ENCODE data around the gene LPCAT1. TPM values are rescaled to one million over a fixed set of nuclear protein-coding genes. Genes with fewer than 3 reads are reported as not detected.
"Not testable (repeated sequence)": the region's sequence is repeated elsewhere in the genome, so short reads cannot be mapped to it uniquely, and the experiment has no call there.

LPCAT1 gene
- total RNA-seq, 2 donors from 2014 or later: 17.1 to 27.3 TPM

DNA sequence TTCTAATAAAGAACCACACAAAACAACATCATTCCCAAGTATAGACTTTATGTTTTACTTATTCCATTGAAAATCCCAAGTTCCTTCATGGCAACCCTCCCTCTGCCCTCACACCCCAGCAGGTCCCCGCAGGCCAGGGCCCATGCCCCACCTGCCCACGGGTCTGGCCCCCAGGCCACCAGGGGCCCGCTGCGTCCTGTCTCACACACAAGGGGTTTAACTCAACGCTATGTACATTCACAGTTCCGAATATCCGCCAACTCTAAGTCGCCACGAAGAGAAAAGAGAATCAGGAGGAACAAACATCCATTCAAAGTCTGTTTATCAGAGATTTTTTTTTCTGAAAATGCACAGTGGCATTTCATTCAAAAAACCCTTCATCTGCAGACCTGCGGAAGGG, 62.4 kb downstream of the LPCAT1 start:
- intact Hi-C loops (cut with DNase I): no loop called here

DNA sequence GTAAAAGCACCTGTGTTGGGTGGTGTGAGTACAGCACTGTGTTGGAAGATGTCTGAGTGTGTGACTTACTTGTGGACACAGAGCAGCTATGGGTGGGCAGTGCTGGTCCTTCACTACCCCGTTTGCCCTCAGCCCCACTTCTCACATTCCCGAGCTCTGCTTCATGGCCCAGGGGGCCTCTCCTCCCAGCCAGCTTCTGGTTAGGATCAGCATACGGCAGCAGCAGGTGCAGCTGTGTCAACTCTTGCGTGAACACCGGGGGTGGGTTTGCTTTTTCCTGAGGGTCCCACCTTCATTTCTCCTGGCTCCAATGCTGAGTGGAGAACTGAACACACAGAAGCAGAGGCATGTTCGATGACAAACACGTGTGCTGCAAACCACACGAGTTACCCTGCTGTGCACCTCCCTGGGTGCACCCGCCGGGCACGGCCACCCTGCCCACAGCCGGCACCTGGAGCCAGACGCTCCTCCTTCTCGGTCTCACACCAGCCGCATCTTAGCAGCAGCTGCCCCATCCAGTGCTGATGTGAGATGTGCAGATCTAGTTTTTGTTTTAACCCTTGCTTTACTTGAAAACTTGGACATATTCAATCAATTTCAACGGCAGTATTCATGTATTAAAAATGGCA, 63.6 kb downstream of the LPCAT1 start:
- no peak overlapping the region for H3K9ac ChIP-seq (ENCODE audit: low read depth in 2 of 2, low read length in 2 of 2)
- no peak overlapping the region for H3K27ac ChIP-seq
- H3K9me3 ChIP-seq: no peaks in the 10 kb centered on the region
- DNase-seq: no peak
- TF ChIP-seq, protein P1, sequence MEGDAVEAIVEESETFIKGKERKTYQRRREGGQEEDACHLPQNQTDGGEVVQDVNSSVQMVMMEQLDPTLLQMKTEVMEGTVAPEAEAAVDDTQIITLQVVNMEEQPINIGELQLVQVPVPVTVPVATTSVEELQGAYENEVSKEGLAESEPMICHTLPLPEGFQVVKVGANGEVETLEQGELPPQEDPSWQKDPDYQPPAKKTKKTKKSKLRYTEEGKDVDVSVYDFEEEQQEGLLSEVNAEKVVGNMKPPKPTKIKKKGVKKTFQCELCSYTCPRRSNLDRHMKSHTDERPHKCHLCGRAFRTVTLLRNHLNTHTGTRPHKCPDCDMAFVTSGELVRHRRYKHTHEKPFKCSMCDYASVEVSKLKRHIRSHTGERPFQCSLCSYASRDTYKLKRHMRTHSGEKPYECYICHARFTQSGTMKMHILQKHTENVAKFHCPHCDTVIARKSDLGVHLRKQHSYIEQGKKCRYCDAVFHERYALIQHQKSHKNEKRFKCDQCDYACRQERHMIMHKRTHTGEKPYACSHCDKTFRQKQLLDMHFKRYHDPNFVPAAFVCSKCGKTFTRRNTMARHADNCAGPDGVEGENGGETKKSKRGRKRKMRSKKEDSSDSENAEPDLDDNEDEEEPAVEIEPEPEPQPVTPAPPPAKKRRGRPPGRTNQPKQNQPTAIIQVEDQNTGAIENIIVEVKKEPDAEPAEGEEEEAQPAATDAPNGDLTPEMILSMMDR (IDR thresholded peaks at IDR 0.05): no peak
- intact Hi-C loops (cut with DNase I): no loop called here
- H3K4me1 ChIP-seq: no peaks in the 10 kb centered on the region
- no peak overlapping the region for H3K4me3 ChIP-seq
- H3K36me3 ChIP-seq: no peaks in the 10 kb centered on the region
- H3K27me3 ChIP-seq: no peaks in the 10 kb centered on the region

More for the DNA sequence above, 62.4 kb downstream of the LPCAT1 start:
- H3K4me1 ChIP-seq: no peaks in the 10 kb centered on the region
- H3K4me3 ChIP-seq: no peak overlapping the region
- H3K9me3 ChIP-seq: no peaks in the 10 kb centered on the region
- TF ChIP-seq, protein P1 (IDR thresholded peaks at IDR 0.05): no peak
- H3K27ac ChIP-seq: no peak overlapping the region
- no peaks in the 10 kb centered on the region for H3K36me3 ChIP-seq
- H3K9ac ChIP-seq (ENCODE audit: low read depth in 2 of 2, low read length in 2 of 2): no peak overlapping the region
- H3K27me3 ChIP-seq: no peaks in the 10 kb centered on the region
- DNase-seq: no peak

DNA sequence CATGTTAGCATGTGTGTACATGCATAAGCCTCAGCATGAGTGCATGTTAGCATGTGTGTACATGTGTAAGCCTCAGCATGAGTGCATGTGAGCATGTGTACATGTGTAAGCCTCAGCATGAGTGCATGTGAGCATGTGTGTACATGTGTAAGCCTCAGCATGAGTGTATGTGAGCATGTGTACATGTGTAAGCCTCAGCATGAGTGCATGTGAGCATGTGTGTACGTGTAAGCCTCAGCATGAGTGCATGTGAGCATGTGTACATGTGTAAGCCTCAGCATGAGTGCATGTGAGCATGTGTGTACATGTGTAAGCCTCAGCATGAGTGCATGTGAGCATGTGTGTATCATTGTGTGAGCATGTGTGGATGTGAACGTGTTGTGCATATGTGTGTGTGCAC, 64.3 kb downstream of the LPCAT1 start:
- H3K36me3 ChIP-seq; DNase-seq; H3K27ac ChIP-seq; H3K9me3 ChIP-seq; H3K27me3 ChIP-seq; H3K4me3 ChIP-seq; intact Hi-C loops (cut with DNase I); H3K9ac ChIP-seq (ENCODE audit: low read depth in 2 of 2, low read length in 2 of 2); H3K4me1 ChIP-seq: not testable (repeated sequence)

DNA sequence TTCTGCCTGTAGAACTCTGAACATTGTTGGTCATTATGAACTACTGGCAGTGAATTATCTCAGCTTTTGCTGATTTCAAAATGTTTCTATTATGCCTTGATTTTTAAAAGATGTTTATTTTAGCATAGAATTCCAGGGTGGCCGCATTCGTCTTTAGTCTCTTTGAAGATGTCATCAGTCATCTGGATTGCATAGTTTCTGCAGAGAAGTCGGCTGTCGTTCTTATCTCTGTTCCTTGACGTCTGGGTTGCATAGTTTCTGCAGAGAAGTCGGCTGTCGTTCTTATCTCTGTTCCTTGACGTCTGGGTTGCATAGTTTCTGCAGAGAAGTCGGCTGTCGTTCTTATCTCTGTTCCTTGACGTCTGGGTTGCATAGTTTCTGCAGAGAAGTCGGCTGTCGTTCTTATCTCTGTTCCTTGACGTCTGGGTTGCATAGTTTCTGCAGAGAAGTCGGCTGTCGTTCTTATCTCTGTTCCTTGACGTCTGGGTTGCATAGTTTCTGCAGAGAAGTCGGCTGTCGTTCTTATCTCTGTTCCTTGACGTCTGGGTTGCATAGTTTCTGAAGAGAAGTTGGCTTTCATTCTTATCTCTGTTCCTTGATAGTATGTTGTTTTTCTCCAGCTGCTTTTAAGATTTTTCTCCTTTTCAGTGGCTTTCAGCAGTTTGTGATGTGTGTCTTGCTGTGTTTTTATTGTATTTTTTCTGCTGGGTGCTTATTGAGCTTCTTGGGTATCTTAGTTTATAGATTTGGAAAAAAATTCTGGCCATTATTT, 67.5 kb downstream of the LPCAT1 start:
- DNase-seq; H3K27ac ChIP-seq; H3K9me3 ChIP-seq; H3K4me1 ChIP-seq; H3K9ac ChIP-seq (ENCODE audit: low read depth in 2 of 2, low read length in 2 of 2); H3K27me3 ChIP-seq; intact Hi-C loops (cut with DNase I); H3K4me3 ChIP-seq; H3K36me3 ChIP-seq: not testable (repeated sequence)

DNA sequence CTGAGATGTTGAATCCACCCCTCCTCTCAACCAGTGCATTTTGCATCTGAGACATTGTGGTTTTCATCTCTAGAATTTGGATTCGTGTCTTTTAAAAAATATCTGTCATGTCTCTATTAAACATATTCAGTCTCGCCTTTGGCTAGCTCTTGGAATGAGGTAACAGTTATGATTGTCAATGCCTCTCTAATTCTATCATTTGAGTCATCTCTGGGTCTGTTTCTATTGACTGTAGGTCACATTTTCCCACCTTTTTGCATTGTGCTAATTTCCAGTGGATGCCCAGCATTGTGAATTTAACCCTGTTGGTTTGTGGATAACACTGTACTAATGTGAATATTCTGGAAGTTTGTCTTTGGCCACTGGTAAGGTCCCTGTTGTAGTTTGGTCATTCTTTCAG, 70.1 kb downstream of the LPCAT1 start:
- Histone ChIP-seq H3K36me3 (no peaks in the 10 kb centered on the region), H3K27ac (no peak overlapping the region), H3K9me3 (no peaks in the 10 kb centered on the region), H3K27me3 (no peaks in the 10 kb centered on the region), H3K4me3 (no peak overlapping the region), H3K9ac (ENCODE audit: low read depth in 2 of 2, low read length in 2 of 2) (no peak overlapping the region), H3K4me1 (no peaks in the 10 kb centered on the region)
- TF ChIP-seq, protein P1 (IDR thresholded peaks at IDR 0.05): no peak
- no peak for DNase-seq
- intact Hi-C loops (cut with DNase I): no loop called here

DNA sequence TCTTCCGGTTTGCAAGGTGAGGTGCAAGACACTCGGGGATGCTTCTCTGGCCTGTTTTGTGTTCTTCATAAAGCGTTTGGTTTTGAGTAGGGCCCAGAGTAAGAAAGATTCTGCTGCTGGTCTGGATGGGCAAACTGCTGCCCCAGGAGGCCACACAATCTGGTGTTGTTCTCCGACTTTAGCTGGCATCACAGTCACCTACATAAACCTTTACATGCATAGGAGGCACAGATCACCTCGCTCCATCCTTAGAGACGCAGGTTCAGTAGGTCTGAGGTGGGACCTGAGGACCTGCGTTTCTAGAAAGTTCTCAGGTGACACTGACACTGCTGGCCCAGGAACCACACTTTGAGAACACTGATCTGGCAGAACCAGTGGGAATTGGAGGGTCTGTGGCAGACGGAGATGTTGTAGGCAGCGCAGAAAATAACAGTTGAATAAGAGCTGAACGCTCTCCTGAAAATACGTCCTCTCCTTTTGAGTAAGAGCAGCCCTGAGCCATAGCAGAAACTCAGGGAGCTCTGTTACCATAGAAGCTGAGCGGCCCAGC, 74.6 kb downstream of the LPCAT1 start:
- Histone ChIP-seq H3K36me3 (no peaks in the 10 kb centered on the region), H3K27ac (no peak overlapping the region), H3K9ac (ENCODE audit: low read depth in 2 of 2, low read length in 2 of 2) (no peak overlapping the region), H3K4me1 (no peaks in the 10 kb centered on the region), H3K27me3 (peaks cover 36% of the 10 kb centered on the region), H3K9me3 (no peaks in the 10 kb centered on the region), H3K4me3 (no peak overlapping the region)
- TF ChIP-seq, protein P1 (IDR thresholded peaks at IDR 0.05): no peak
- intact Hi-C loops (cut with DNase I): no loop called here
- DNase-seq: no peak
